Putamen (tissue), 1 donor: ENCODE results near the gene R3HDM1.
A peak's percentile ranks its signal among the peaks of the same experiment; 100 is the strongest.
"Not testable (repeated sequence)": the region's sequence is repeated elsewhere in the genome, so short reads cannot be mapped to it uniquely, and the experiment has no call there.

Experiments used
- DNase-seq: peaks from one replicate; pipeline ENCODE4 v3.0.0-alpha.2; 2016; ENCODE audit warnings: low spot score

R3HDM1 gene

DNA sequence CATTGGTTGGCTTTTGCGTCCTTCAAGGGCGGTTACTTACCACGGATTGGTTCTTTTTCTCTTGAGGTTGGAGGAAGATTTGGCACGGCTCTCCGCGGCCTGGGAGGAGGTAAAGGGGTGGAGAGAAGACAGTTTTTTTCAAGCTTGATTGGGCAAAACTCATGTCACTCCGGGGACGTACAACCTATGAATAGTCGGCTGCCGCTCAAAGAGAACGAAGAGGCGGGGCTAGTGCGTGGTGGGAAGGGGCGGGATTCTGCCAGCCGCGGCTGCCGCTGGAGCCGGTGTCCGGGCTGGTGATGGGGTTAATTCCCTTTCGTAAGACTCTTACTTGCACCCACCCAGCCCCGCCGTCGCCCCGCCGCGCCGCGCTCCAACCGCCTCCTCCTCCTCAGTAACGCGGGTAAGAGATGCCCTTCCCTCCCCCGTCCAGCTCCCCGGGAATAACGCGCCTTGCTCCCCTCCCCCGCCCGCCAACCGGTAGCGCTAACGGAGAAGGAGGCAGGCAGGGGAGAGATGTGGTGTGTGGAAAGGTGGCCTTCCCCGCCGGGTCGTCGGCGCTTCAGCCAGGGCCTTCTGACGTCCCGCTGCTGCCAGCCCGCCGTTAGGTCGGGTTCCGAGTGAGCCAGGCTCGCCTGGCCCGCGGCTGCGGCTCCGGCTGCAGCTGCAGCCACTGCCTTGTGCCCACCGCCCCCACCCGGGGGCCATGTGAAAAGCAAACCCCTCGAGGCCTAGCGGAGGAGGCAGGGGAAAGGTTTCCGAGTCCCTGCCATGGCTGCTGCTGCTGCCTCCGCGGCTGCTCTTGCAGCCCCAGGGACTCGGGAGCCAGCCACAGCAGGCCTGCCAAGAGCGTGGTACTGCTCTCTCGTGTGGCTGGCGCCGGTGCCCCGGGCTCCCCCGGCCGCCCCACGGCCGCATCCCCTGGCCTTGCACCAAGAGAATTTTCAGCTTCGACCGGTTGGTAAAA, at the start of gene R3HDM1:
TSS of gene R3HDM1 (plus strand) at position 254 of the 967 bp plus-strand sequence. CDS start 73,362 bp downstream, outside the sequence.
- peak; percentile 100 for DNase-seq

DNA sequence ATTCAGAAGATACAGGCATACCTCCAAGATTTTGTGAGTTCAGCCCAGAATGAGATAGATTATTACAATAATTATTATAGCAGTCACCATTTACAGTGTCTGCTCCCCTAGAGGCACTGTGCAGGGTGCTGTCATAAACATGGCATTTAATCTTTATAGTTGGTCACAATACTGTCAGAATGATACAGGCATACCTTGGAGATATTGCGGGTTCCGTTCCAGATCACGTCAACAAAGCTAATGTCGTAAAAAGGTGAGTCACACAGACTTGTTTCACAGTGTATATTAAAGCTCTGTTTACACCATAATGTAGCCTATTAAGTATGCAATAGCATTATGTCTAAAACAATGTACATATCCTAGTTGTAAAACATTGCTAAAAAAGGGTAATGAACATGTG, 45.8 kb upstream of the R3HDM1 start:
- DNase-seq = no peak

DNA sequence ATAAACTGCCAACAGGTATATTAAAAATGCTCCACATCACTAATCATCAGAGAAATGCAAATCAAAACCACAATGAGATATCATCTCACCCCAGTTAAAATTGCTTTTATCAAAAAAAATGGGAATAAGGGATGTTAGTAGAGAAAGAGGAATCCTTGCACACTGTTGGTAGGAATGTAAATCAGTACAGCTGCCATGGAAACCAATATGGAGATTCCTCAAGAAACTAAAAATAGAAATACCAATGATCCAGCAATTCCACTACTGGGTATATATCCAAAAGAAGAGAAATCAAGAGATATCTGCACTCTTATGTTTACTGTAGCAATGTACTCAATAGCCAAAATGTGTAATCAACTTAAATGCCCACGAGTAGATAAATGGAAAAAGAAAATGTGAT, 40.9 kb upstream of the R3HDM1 start:
- DNase-seq = no peak

DNA sequence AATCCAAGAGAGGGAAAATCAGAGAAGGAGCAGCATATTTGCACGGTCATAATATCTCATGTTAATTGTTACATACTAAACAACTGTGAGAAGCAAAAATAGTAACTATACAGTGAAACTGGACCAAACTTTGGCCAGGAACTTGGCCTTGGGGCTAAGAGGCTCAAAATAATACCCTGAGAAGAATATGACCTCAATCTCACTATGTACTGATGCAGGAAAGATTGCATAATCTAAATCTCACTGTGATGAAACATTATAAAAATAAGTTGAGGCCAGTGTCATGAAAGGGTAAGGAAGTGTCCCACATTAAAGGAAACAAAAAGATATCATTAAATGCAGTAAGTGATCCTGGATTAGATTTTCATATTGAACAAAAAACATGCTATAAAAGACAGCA, 36.8 kb upstream of the R3HDM1 start:
- DNase-seq = no peak

DNA sequence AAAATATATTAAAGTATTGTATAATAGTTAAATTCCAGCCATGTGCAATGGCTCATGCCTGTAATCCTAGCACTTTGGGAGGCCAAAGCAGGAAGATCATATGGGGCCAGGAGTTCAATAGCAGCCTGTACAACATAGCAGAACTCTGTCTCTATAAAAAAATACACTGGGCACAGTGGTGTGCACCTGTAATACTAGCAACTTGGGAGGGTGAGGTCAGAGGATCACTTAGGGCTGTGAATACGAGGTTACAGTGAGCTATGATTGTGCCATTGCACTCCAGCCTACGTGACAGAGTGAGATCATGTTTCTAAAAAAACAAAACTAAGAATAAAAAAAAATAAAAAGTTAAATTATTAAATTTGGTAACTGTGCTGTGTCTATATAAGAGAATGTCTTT, 36.4 kb upstream of the R3HDM1 start:
- DNase-seq = no peak

DNA sequence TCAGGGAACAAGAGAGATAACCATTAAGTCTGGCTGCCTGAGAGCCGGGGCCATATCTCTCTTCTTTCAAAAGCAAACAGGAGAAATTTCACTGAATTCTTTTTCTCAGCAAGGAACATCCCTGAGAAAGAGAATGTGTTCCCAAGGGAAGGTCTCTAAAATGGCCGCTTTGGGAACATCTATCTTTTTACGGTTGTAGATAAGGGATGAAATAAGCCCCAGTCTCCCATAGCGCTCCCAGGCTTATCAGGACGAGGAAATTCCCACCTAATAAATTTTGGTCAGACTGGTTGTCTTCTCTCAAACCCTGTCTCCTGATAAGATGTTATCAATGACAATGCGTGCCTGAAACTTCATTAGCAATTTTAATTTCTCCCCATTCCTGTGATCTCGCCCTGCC, 32.7 kb upstream of the R3HDM1 start:
- DNase-seq = not testable (repeated sequence)

DNA sequence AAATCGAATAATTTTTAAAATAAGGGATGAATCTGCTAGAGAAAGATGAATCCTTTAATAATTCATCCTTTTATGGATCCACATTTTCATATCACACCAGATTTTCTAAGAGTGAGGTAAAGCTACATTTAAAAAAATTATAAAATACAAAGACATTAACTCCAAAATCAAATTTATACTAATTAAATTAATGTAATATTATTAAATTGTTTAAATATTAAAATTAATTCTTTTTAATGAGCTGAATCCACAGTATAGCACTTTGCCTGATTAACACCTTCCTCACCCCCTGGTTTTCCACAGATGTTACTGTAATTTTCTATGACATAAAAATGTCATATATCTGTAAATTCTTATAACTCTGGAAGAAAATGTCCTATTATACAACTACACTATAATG, 26.5 kb upstream of the R3HDM1 start:
- DNase-seq = no peak

DNA sequence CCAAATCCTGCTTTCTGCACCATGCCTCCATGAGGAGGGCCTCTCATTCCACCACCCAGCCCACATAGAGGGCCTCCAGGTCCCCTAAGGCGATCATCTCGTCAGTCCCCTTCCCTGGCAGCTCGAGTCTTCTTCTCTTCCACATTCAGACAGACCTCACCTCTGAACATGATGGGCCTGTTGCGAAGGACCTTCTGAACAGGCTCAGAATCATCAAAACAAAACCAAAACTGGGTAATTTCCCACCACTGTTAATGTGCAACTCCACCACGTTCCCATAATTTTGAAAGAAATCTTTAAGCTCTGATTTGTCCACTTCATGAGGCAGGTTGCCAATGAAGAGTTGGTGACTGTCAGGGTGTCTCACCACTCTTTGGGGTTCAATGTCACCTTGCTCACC, 20.7 kb upstream of the R3HDM1 start:
- no peak for DNase-seq

DNA sequence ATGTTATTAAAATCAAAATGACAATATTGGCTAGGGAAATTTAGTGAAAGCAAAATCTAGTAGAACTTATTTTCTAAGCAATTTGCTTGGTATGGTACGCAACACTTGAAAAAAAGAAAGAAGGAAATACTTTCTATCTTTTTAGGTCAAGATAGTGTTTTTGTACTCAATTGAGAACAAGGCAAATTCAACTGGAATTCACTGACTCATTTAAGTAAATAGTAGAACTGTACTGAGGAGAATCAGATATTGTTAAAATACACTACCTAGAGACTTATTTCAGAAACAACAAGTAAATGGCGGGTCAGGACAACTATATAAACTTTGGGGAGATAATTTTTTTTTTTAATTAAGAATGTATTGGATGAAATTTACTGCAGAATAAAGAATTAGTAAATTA, 19.2 kb upstream of the R3HDM1 start:
- DNase-seq = no peak

DNA sequence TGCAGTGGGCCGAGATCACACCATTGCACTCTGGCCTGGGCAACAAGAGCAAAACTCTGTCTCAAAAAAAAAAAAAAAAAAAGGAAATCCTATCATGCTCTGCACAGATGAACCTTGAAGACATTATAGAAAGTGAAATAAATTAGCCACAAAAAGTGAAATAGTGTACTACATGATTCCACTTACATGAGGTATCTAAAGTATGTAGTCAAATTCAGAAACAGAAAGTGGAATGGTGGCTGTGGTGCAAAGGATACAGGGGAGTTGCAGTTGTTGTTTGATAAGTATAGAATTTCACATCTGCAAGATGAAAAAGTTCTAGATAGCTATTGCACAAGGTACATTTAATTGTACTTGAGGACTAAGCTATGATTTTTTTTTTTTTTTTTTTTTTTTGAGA, 5.5 kb upstream of the R3HDM1 start:
- no peak for DNase-seq

DNA sequence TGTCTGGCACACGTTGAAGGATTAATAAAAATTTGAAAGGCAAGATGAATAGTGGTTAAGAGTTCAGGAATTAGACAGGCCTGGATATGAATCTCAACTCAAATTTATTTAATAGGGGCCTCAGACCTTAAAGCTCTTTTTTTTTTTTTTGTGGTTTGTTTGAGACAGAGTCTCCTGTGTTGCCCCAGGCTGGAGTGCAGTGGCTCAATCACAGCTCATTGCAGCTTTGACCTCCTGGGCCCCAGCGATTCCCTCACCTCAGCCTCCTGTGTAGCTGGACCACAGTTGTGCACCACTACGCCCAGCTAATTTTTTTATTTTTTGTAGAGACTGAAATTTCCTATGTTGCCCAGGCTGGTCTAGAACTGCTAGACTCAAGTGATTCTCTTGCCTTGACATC, 3.3 kb upstream of the R3HDM1 start:
- DNase-seq = no peak

DNA sequence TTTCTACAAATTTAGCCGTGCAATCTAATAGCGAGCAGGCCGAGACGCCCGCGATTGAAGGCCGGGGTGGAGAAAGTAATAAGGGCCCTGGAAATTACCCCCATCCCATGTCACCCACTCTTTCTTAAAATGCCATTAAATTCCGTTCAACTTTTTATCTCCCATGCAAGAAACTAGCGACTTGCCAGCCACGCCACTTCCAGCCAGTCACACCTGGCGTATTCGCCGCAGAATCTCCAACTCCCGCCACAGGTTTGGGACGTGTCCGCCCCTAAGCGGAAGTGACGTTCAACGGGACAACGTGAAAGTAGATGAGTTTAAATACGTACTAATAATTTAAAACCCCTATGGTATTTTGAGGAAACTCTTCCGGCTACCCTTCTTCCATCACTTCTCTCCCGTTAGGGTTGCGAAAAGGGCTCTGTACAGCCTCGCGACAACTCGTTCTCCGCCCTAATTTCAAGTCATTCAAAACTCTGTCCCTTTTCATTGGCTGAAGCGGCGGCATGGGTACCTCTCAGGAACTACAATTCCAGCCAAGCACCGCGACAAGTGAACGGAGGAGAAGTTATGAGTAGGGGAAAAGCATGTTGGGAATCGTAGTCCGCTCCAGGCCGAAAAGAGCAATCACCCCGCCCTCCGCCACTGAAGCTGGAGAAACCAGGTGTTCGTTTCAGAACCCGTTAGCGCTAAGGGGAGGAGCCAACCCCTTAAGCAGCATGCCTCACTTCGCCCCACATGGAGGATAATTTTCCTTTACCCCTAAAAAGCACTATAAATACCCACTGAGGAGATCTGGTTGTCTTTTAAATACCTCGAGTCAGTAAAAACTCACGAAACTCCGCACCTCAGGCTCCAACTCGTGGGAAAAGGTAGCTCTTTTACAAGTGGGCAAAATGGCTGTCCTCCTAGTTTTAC, 712 bp upstream of the R3HDM1 start, which contains the start of gene ZRANB3:
TSS of gene ZRANB3 (minus strand) at position 906 of the 918 bp plus-strand sequence.
- DNase-seq = peak; percentile 98

DNA sequence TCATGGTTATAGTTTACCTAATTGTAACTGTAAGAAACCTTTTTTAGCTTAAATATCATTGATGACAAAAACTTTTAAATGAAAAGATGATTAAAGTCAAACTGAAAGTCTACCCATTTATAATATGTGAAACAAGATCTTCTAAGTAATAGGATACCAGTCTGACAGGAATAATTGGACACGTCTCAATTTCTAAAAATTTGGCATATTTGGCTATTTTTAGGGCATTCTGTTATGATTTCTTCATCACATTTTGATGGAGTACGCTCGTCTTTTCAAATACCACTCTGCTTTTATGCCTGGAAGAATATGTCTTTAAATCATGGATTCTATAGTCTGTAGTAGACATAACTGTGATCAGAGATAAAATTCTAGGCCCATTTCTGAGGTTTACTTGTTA, 1.3 kb downstream of the R3HDM1 start:
- no peak for DNase-seq

DNA sequence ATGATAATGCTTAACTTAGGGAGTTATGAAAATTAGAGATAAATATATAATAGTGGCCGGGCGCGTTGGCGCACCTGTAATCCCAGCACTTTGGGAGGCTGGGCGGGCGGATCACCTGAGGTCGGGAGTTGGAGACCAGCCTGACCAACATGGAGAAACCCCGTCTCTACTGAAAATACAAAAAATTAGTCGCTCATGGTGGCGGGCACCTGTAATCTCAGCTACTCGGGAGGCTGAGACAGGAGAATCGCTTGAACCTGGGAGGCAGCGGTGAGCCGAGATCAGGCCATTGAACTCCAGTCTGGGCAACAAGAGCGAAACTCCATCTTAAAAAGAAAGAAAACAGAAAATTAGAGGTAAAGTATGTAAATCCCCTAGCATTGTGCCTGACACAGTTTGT, 2.3 kb downstream of the R3HDM1 start:
- DNase-seq = not testable (repeated sequence)

DNA sequence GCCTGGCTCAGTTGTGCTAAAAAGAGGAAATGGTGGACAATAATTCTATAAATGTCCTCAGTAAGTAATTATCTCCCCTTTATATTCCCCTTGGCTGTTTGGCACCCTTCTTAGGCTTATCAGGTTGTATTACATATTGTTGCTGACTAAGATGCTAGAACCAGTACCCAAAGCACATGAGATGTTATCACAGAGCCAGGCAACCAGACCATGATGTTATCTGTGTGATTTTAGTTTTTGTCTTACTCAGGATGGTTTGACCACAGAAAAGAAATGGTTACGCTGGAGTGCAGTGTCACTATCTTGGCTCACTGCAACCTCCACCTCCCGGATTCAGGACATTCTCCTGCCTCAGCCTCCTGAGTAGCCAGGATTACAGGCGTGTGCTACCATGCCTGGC, 15.2 kb downstream of the R3HDM1 start:
- DNase-seq = no peak

DNA sequence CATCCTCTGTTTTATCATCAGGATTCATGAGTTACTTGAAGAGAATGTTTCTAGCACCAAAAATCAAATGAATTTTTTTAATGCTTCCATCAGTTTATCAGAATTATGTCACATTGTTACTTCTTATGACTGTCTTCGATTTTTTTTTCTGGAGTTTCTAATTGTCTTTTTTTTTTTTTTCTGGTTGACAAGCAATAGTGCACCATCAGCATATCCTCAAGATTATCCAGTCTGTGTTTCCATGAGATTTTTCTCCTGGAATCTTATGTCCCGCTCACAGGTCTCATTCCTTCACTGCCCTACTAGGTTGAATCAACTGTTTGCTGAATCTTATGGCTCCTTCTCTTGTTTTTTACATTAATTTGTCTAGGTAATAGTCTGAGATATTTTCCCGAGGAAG, 16.0 kb downstream of the R3HDM1 start:
- DNase-seq = no peak

DNA sequence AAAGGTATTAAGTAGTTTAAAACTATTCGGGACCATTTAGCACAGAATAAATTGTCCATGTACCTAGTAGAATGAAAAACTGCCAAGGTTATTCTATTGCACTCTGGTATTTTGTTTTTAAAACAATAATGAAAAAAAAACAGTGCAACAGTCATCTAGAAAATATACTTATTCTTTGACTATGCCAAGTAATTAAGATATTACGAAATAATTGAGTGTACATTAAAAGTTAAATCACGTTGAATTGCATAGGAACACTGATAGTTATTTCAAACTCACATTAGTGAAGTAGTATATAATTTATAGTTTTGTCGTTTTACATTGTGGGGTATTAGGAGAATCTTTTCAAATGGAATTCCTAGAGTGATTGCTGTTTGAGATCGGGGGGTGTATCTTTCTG, 20.1 kb downstream of the R3HDM1 start:
- DNase-seq = no peak

DNA sequence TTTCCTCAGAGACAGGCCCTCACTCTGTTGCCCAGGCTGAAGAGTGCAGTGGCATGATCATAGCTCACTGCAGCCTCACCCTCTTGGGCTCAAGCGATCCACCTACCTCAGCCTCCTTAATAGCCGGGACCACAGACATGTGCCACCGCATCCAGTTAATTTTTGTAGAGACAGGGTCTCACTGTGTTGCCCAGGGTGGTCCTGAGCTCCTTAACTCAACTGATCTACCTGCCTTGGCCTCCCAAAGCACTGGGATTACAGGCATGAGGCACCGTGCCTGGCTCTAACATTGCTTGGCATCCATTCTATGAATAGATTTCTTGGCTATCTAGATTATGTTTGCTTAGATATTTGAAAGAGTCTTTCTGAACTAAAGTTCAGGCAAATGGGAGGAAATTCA, 21.6 kb downstream of the R3HDM1 start:
- no peak for DNase-seq

DNA sequence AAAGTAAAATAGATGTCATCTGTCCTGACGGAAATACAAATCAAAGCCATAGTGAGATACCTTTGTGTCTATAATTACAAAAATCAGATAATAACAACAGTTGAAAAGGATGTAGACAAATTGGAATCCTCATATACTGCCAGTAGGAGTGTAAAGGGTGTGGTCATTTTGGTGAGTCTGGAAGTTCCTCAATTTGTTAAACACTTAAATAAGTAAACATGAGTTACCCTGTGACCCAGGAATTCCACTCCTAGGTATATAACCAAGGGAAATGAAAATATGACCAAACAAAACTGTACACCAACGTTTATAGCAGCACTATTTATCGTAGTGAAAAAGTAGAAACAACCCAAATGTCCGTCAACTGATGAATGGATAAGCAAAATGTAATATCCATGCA, 24.0 kb downstream of the R3HDM1 start:
- no peak for DNase-seq

DNA sequence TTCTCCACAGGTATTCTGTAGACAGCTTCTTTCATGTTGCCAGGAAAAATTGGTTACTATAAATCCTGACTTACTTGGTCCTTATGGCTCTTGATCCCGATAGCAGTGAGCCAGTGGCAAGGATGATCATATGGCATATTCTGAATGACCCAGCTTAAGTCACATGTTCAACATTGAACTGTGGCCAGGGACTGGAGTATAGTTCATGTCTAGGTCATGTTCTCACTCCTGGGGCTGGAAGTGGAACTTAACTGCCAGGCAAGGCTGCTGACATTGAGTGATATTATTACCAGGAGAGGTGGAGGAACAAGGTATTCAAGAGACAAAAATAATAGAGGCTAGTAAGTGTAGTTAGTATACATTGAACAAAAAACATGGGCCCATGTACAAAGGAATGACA, 26.2 kb downstream of the R3HDM1 start:
- no peak for DNase-seq

DNA sequence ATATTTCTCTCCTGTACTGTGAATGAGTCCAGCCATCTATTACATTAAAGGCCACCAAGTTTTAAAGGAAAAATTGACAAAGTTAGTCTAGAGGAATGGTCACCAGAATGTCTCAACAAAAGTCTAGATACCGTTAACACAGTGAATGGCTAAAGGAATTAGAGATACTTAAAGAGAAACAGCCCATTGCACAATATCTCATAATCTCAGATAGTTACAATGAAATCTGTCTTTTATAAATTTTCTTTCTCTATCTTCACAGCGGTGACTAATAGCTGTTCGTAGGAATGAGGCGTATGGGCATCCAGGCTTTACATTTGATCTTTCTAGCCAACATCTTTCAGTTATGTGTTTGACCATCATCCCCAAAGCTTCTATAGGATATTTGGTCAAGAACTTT, 30.6 kb downstream of the R3HDM1 start:
- no peak for DNase-seq

DNA sequence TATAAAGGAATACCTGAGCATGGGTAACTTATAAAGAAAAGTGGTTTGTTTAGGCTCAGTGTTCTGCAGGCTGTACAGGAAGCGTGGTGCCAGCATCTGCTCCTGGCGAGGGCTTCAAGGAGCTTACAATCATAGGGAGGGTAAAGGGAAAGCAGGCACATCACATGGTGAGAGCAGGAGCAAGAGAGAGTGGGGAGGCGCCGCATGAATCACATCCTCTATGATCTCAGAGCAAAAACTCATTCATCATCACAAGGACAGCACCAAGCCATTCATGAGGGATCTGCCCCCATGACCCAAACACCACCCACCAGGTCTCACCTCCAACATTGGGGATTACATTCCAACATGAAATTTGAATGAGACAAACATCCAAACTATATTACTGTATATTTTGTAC, 32.5 kb downstream of the R3HDM1 start:
- no peak for DNase-seq

DNA sequence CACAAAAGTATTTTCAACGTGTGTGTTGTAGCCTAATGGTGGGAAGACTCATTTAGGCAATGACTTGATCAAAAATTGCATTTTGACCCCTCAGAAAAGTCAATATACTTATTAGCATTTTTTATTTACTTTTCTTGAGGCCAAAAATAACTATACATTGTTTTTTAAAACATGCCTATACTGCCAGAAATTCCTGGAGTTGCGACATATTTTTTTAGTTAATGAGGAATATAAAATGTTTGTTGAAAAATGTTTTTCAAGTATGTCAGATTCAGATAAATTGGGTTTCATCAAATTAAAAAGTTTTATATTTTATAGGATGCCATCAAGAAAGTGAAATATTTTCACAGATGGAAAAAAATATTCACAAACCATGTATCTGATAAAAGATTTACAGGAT, 39.6 kb downstream of the R3HDM1 start:
- DNase-seq = no peak
